Neural progenitor cell (in vitro differentiated cells): Measurements from ENCODE around the gene TNRC6C. TPM values are rescaled to one million over a fixed set of nuclear protein-coding genes. Genes with fewer than 3 reads are reported as not detected.

Source experiments
- DNase-seq: peaks from one replicate; pipeline ENCODE4 v3.0.0-alpha.2; 2016; ENCODE audit warnings: low spot score
- H2AFZ ChIP-seq: fragments of 200-600 bp; sonication (generic); replicated peaks from 2 replicates; pipeline ENCODE4 v1.6.1; 2016; ENCODE audit warnings: antibody characterized with exemption
- H3F3A ChIP-seq: fragments of 200-600 bp; sonication (generic); 2 replicates; pipeline ENCODE4 v1.6.1; 2016; ENCODE audit warnings: antibody characterized with exemption, low read depth
- H3K27ac ChIP-seq: fragments of 200-600 bp; sonication (generic); 2 replicates; pipeline ENCODE4 v1.5.1; 2016; ENCODE audit warnings: mild to moderate bottlenecking
- H3K27me3 ChIP-seq: fragments of 200-600 bp; sonication (generic); 2 replicates; pipeline ENCODE4 v1.6.1; 2016; ENCODE audit warnings: mild to moderate bottlenecking, moderate library complexity
- H3K36me3 ChIP-seq: fragments of 200-600 bp; sonication (generic); 2 replicates; pipeline ENCODE4 v1.5.1; 2016
- H3K4me1 ChIP-seq: fragments of 200-600 bp; sonication (generic); 2 replicates; pipeline ENCODE4 v1.6.1; 2016; ENCODE audit warnings: mixed run types
- H3K4me2 ChIP-seq: fragments of 200-600 bp; sonication (generic); 2 replicates; pipeline ENCODE4 v1.6.1; 2016
- H3K4me3 ChIP-seq: fragments of 200-600 bp; sonication (generic); 2 replicates; pipeline ENCODE4 v1.5.1; 2016
- H3K79me2 ChIP-seq: fragments of 200-600 bp; sonication (generic); 2 replicates; pipeline ENCODE4 v1.6.1; 2016; ENCODE audit warnings: low read depth
- H3K9ac ChIP-seq: fragments of 200-600 bp; sonication (generic); 2 replicates; pipeline ENCODE4 v1.6.1; 2016
- H3K9me3 ChIP-seq: fragments of 200-600 bp; sonication (generic); 2 replicates; pipeline ENCODE4 v1.5.1; 2016; ENCODE audit warnings: low read depth
- H4K20me1 ChIP-seq: fragments of 200-600 bp; sonication (generic); 2 replicates; pipeline ENCODE4 v1.6.1; 2016; ENCODE audit warnings: low read depth
- H3K27ac Mint-ChIP-seq: 3 replicates; pipeline ENCODE4 v1.8.0; 2021; ENCODE audit warnings: mixed read lengths
- H3K27me3 Mint-ChIP-seq: 2 replicates; pipeline ENCODE4 v1.8.0; 2022; ENCODE audit warnings: low read depth, mild to moderate bottlenecking, inconsistent platforms, moderate library complexity, mixed read lengths; ENCODE audit not compliant: insufficient read depth
- H3K36me3 Mint-ChIP-seq: 3 replicates; pipeline ENCODE4 v1.8.0; 2021; ENCODE audit warnings: mixed read lengths
- H3K4me1 Mint-ChIP-seq: 3 replicates; pipeline ENCODE4 v1.8.0; 2021; ENCODE audit warnings: mixed read lengths
- H3K4me3 Mint-ChIP-seq: 3 replicates; pipeline ENCODE4 v1.8.0; 2021; ENCODE audit warnings: mild to moderate bottlenecking, moderate library complexity, mixed read lengths
- H3K9me3 Mint-ChIP-seq: 3 replicates; pipeline ENCODE4 v1.8.0; 2020; ENCODE audit warnings: mixed read lengths
- CTCF ChIP-seq: fragments of 200-600 bp; sonication (generic); IDR thresholded peaks from 2 replicates; pipeline ENCODE4 v1.5.1; 2017; ENCODE audit warnings: antibody characterized with exemption, mild to moderate bottlenecking
- EZH2 ChIP-seq: fragments of 200-600 bp; sonication (generic); IDR thresholded peaks from 2 replicates; pipeline ENCODE4 v1.6.1; 2017; ENCODE audit warnings: antibody characterized with exemption, mild to moderate bottlenecking, moderate library complexity
- EZH2phosphoT487 ChIP-seq: fragments of 200-600 bp; sonication (generic); IDR thresholded peaks from 2 replicates; pipeline ENCODE4 v1.6.1; 2017; ENCODE audit warnings: antibody characterized with exemption
- total RNA-seq: library from RNA; depleted of rRNA; stranded (reverse); fragments of >200 nt; gene quantifications from 2 replicates; pipeline ENCODE4 v1.2.3, GENCODE V29; 2015; ENCODE audit warnings: low replicate concordance

Gene TNRC6C
- total RNA-seq, 1 donor from 2014 or later, result 14.9 TPM

- DNase-seq, result no peak
- H3K27ac Mint-ChIP-seq, result no peak overlapping the region
- Histone ChIP-seq H4K20me1 (peaks cover 6% of the 10 kb centered on the region), H3F3A (no peaks in the 10 kb centered on the region), H3K27ac (no peak overlapping the region), H3K4me1 (peaks cover 9% of the 10 kb centered on the region), H3K9ac (no peak overlapping the region), H3K36me3 (no peaks in the 10 kb centered on the region), H2AFZ (no peak overlapping the region), H3K27me3 (no peaks in the 10 kb centered on the region), H3K4me3 (no peak overlapping the region), H3K4me2 (no peak overlapping the region), H3K79me2 (peaks cover 23% of the 10 kb centered on the region), H3K9me3 (no peaks in the 10 kb centered on the region)
- no peak overlapping the region for H3K4me3 Mint-ChIP-seq
- no peaks in the 10 kb centered on the region for H3K9me3 Mint-ChIP-seq
- H3K27me3 Mint-ChIP-seq, result no peaks in the 10 kb centered on the region
- TF ChIP-seq EZH2 (no peak), EZH2phosphoT487 (no peak), CTCF (no peak)
- peaks cover 30% of the 10 kb centered on the region for H3K36me3 Mint-ChIP-seq
- H3K4me1 Mint-ChIP-seq, result no peaks in the 10 kb centered on the region
Measured at GRCh38 chr17:78039581-78039980, 81.1 kb downstream of the TNRC6C start.

- no peaks in the 10 kb centered on the region for H3K27me3 ChIP-seq
- no peak overlapping the region for H3K27ac ChIP-seq
- Mint-ChIP-seq H3K36me3 (peaks cover 38% of the 10 kb centered on the region), H3K9me3 (no peaks in the 10 kb centered on the region), H3K4me3 (no peak overlapping the region), H3K27ac (no peak overlapping the region), H3K27me3 (no peaks in the 10 kb centered on the region), H3K4me1 (no peaks in the 10 kb centered on the region)
- H3F3A ChIP-seq, result no peaks in the 10 kb centered on the region
- no peaks in the 10 kb centered on the region for H3K9me3 ChIP-seq
- TF ChIP-seq CTCF (no peak), EZH2 (no peak), EZH2phosphoT487 (no peak)
- H3K36me3 ChIP-seq, result no peaks in the 10 kb centered on the region
- H3K79me2 ChIP-seq, result peaks cover 24% of the 10 kb centered on the region
- no peak overlapping the region for H3K9ac ChIP-seq
- H4K20me1 ChIP-seq, result peaks cover 6% of the 10 kb centered on the region
- H2AFZ ChIP-seq, result no peak overlapping the region
- H3K4me3 ChIP-seq, result no peak overlapping the region
- no peak for DNase-seq
- no peak overlapping the region for H3K4me2 ChIP-seq
- H3K4me1 ChIP-seq, result peaks cover 6% of the 10 kb centered on the region
Measured at GRCh38 chr17:78040440-78041385, 82.2 kb downstream of the TNRC6C start.

- no peaks in the 10 kb centered on the region for H3K36me3 ChIP-seq
- Mint-ChIP-seq H3K36me3 (peaks cover 43% of the 10 kb centered on the region), H3K4me3 (no peak overlapping the region), H3K4me1 (no peaks in the 10 kb centered on the region), H3K9me3 (no peaks in the 10 kb centered on the region), H3K27ac (no peak overlapping the region), H3K27me3 (no peaks in the 10 kb centered on the region)
- H3K4me2 ChIP-seq, result no peak overlapping the region
- DNase-seq, result no peak
- H3K4me3 ChIP-seq, result no peak overlapping the region
- peaks cover 28% of the 10 kb centered on the region for H3K79me2 ChIP-seq
- H3K9me3 ChIP-seq, result no peaks in the 10 kb centered on the region
- no peaks in the 10 kb centered on the region for H3F3A ChIP-seq
- no peaks in the 10 kb centered on the region for H3K27me3 ChIP-seq
- no peak overlapping the region for H2AFZ ChIP-seq
- H3K4me1 ChIP-seq, result peaks cover 4% of the 10 kb centered on the region
- H4K20me1 ChIP-seq, result peaks cover 6% of the 10 kb centered on the region
- TF ChIP-seq EZH2phosphoT487, result no peak
- TF ChIP-seq CTCF, result no peak
- H3K9ac ChIP-seq, result no peak overlapping the region
- no peak overlapping the region for H3K27ac ChIP-seq
Measured at GRCh38 chr17:78041386-78042179, 83.1 kb downstream of the TNRC6C start.
